Activated T-cell treated with anti-CD3 and anti-CD28 coated beads for 1 hour (primary cell): ENCODE data around the gene TTLL1.

Experiments used
- DNase-seq: peaks from one replicate; pipeline ENCODE4 v3.0.0-alpha.2; 2020; ENCODE audit warnings: low read depth

The TTLL1 gene

DNA sequence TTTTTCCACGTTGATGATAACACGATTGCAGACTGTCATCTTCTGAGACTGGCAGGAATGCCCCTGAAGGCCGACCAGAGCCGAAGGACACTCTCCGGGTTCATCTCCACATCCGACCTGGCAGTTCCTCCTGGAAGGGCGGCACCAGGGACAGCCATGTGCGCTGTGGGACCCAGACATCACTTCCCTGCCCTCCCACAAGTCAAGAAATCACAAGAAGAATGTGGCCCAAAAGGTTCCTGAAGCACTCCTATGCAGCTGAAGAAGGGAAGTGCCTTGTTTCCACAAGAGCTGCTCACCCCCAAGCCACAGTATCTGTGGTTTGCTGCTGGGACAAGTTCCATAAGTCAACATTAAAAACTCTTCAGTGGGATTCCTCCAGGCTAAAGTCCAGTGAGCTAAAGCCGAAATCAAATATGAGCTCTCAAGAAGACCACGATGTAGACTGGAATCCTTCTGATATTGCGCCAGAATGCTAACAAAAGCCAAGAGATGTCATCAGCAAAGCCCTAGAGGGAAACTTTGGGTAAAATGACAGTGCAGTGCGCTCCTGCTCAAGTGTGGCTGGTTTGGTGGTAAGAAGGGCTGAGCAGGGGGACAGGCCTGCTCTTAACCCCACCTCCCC lies 95.4 kb downstream of the TTLL1 start:
- DNase-seq: no peak

DNA sequence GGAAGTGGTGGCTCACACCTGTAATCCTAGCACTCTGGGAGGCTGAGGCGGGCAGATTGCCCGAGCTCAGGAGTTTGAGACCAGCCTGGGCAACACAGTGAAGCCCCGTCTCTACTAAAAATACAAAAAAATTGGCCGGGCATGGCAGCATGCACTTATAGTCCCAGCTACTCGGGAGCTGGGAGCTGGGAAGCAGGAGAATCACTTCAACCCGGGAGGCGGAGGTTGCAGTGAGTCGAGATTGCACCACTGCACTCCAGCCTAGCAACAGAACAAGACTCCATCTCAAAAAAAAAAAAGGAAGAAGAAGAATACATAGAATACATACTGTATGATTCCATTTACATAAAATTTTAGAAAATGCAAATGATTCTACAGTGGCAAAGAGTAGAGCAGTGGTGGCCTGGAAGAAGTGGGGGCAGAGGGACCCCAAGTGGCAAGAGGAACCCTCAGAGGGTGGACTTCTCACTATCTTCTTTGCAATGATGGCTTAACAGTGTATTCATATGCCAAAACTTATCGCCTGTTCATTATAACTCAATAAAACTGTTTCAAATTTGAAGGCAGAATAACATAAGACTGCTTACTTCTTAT lies 96.2 kb downstream of the TTLL1 start:
- no peak for DNase-seq

DNA sequence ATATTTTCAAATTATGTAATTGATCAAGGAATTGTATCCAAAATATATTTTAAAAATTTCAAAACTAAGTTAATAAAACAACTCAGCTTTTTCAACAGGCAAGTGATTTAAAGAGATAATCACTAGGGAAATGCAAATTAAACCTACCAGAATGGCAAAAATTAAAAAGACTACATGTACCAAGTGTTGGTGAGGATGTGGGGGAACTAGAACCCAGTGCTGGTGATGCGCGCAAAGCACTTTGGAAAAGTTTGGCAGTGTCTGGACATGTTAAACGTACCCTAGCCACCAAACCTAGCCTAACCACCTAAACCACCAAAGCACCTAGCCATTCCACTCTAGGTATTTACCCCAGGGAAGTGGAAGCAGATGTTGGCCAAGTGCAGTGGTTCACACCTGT lies 97.1 kb downstream of the TTLL1 start:
- no peak for DNase-seq

DNA sequence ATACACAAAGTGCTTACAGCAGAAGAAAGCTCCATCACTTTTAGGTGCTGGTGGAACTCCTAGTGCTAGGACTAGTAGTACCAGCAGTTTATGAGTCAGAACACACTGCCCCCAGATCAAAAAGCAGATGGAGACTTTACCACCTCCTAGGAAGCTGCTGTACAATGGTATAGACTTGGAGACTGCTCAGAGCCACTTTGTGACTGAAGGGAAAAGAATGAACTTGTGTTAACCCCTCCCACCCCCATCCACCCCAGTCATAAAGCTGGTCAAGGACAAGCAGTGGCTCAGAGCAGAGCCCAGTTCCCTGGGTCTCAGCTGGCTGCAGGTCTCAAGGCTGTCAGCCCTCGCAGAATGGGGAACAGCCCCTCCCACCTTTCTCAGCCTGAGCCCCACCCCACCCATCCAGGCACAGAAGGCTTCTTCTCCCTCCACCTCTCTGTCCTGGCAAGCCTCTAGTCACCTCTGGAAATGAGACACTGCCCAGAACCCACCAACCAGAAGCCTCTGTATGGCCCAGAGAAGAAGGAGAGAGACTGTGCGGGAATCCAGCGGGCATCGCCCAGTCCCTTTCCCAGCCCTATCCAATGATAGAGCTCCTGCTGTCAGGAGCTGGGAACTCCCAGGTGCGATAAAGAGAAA lies 98.1 kb downstream of the TTLL1 start:
- DNase-seq: no peak

DNA sequence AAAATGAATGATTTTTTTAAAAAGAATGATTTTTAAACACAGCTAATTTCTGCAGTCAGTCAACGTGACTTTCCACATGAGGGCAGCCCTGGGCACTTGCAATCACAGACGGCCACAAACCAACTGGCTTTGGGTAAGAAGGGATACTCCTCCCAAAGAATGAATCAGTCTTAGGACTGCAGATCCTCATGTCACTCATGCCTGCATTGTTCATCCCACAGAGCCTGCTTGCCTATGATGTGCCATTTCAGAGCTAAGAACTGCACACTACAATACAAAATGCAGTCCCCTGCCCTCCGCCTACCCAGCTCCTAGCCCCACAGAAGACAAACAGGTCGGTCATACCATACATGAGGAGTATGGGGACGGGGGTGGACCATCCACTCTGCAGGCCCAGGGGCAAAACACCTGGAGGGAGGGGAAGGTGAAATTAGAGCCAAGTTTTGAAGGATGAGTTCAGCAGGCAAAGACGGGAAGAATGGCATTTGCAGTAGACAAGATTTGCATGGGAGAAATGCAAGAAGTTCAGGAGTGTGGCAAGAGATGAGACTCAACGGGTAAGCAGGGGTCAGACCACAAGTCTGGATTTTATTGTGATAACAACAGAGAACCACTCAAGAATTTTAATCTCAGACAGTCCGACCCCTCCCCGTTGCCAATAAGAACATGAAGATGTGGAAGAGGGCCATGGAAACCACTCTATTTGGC lies 98.9 kb downstream of the TTLL1 start:
- no peak for DNase-seq
